GM18511 (cell line): ENCODE results near the gene C18orf63.
"Not testable (repeated sequence)": the region's sequence is repeated elsewhere in the genome, so short reads cannot be mapped to it uniquely, and the experiment has no call there.

Source experiments
- ATAC-seq: cut with Tn5 transposase; IDR thresholded peaks from one replicate; pipeline ENCODE4 v1.9.1; 2021; ENCODE audit warnings: mild to moderate bottlenecking, moderate library complexity; ENCODE audit not compliant: unreplicated experiment

C18orf63 gene

GRCh38 chr18:74326231-74326630 is 10.6 kb downstream of the C18orf63 start:
- no peak for ATAC-seq

- ATAC-seq: not testable (repeated sequence)
Measured at GRCh38 chr18:74326791-74327190, 11.2 kb downstream of the C18orf63 start.

GRCh38 chr18:74328206-74328605 is 12.6 kb downstream of the C18orf63 start:
- no peak for ATAC-seq

GRCh38 chr18:74329688-74330205 is 14.1 kb downstream of the C18orf63 start:
- ATAC-seq: no peak

GRCh38 chr18:74331404-74331803 is 15.8 kb downstream of the C18orf63 start:
- no peak for ATAC-seq

- ATAC-seq: no peak
Measured at GRCh38 chr18:74333091-74333490, 17.5 kb downstream of the C18orf63 start.

GRCh38 chr18:74334242-74334893 is 18.7 kb downstream of the C18orf63 start:
- peak; percentile 82 for ATAC-seq

- no peak for ATAC-seq
Measured at GRCh38 chr18:74336656-74337055, 21.0 kb downstream of the C18orf63 start.

GRCh38 chr18:74337155-74337911 is 21.7 kb downstream of the C18orf63 start:
- ATAC-seq: no peak

GRCh38 chr18:74337912-74338309 is 22.3 kb downstream of the C18orf63 start:
- ATAC-seq: no peak

GRCh38 chr18:74342416-74343043 is 26.9 kb downstream of the C18orf63 start:
- no peak for ATAC-seq

GRCh38 chr18:74346206-74346605 is 30.6 kb downstream of the C18orf63 start:
- ATAC-seq: no peak

GRCh38 chr18:74348581-74348980 is 32.9 kb downstream of the C18orf63 start:
- ATAC-seq: no peak

- ATAC-seq: peak; percentile 74
Measured at GRCh38 chr18:74351354-74351753, 35.7 kb downstream of the C18orf63 start.

GRCh38 chr18:74353169-74353775 is 37.6 kb downstream of the C18orf63 start:
- ATAC-seq: peak; percentile 73

GRCh38 chr18:74356959-74357358 is 41.3 kb downstream of the C18orf63 start:
- ATAC-seq: peak; percentile 68

- no peak for ATAC-seq
Measured at GRCh38 chr18:74360852-74361655, 45.4 kb downstream of the C18orf63 start.

- ATAC-seq: no peak
Measured at GRCh38 chr18:74367905-74368304, 52.3 kb downstream of the C18orf63 start.

- ATAC-seq: no peak
Measured at GRCh38 chr18:74368901-74369705, 53.5 kb downstream of the C18orf63 start.

- ATAC-seq: no peak
Measured at GRCh38 chr18:74370115-74370514, 54.5 kb downstream of the C18orf63 start.
